GM18520 (cell line): ENCODE data around the gene FOXN3.
A peak's percentile ranks its signal among the peaks of the same experiment; 100 is the strongest.

Source experiments
- ATAC-seq: cut with Tn5 transposase; IDR thresholded peaks from one replicate; pipeline ENCODE4 v1.9.1; 2021; ENCODE audit not compliant: unreplicated experiment

The FOXN3 gene

GRCh38 chr14:89239023-89239422, 178.0 kb downstream of the FOXN3 start:
- ATAC-seq = no peak

GRCh38 chr14:89237921-89238529, 179.0 kb downstream of the FOXN3 start:
- ATAC-seq = no peak

DNA sequence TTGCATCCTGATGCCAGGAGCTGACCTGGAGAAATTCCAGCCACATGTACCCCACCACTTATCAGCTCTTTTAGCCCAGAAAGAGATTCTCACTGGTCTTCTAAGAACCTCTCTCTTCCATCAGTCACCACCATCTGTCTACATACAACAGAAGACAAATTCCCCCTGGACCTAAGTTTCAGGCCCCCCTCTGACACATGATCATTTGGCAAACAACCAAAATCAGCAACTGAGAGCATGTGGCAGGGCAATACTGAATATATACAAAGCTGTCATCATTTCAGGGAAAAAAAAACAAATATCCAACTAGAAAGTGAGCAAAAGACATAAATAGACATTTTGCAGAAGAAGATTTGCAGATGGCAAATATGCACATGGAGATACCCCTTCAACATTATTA, 180.2 kb downstream of the FOXN3 start:
- ATAC-seq = no peak

DNA sequence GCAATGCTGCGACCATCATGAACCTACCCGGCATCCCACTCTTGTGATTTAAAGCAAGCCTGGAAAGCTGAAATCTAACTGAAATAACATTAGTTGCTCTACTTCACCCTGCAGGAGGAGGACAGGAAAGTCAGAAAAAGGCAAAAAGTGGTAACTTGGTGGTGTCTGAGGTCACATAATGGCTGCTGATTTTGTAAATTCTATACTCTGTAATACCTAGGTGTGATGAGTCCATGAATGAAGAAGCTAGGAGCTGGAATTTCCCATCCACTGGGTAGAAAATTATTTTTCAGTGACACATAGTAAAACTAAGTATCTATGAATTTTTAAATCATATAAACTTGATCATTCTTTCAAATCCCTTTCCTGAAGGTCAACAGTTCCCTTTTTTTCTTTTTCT, 183.8 kb downstream of the FOXN3 start:
- no peak for ATAC-seq

DNA sequence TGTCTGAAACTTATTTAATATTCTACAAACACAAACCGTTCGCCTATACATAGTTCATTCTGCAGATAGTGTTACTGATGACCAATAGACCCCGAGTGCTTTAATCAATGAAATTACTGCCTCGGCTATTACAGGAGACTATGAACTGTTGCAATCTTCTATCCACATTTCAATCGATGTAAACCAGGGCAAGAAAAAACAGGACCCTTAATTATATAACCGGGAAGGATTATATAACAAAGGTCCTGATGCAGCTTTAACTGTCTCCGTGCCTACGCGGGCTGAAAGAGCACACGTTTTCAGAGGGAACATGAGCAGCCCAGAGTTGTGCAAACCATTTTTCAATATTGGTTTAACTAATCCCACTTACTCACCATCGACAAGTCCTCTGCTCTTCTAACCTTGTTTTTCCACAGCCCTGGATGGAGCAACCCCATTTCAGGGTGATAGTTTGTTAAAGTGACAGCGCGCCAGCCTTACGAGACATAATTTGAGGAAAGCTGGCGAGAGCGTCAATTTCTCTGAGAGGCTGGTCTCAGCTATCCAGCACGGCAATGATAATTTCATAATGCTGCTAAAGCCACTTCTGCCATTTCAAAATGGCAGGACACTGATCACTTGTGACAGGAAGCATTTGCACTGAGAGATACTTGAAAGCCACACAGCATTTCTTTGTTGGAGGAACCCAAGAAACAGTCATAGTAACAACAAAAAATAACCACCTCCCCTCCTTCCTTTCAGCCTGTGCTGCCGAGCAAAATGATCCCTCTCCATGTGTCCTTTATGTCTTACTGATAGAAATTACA, 184.6 kb downstream of the FOXN3 start:
- ATAC-seq = no peak

DNA sequence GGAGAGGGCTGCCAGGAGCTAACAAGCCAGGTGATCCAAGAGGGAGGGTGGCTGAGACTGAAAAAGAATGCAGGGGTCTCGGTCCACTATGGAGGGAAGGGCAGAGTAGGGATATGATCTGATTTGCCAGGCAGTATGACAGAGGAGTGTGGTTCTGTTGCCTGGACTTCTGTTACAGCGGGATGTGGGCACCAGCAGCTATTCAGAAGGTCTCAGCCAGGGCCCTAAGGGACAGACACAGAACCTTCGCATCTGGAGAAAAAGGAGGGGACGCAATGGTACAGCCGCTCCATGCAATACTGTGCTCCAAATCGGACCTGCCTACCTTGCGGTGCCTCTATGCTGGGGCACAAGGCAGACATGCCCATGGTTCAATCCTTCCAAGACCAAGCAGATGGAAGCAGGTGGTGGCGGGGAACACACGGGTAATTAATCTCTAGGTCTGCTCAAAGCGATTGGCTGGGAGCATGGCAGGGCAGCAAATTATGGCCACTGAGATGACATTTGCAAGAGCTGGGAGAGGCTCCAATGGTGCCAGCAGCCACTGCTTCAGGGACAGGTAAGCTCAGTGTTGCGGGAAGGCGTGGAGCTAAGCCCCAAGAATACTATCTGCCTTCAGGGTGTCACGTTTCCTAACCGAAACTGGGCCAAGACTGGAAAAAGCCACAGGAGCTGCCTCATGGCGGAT, 185.5 kb downstream of the FOXN3 start:
- ATAC-seq = no peak

DNA sequence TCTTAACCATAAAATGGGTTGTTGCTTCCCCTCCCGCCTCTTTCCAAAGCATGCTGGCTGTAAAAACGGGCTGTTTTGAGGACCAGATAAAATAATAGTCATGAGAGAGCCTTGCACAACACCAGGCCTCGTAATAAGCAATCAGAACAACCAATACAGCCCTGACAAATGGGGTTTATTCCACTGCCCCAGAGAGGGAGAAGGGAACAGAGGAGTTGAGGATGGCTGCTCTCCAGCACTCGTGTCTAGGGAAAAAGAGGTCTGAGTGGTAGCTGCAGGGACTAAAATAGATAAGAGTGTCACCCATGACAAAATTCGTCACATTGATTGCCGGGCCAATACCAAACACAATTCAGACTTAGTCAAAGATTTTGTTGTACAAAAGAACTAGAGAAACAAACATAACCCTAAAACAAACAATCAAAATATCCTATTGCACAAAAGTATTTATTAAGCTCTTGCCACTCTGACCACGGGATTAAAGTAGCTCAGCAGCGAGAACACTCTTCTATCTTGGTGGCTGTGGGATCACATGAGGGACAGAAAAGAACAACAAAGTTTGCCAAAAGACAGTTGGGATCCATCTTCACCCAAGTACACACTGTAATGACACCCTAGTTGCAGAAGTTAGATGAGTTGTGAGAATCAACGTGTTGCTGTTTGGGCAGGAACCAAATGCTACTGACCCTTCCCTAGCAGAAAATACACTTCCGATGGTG, 188.0 kb downstream of the FOXN3 start:
- no peak for ATAC-seq

GRCh38 chr14:89227496-89227836, 189.6 kb downstream of the FOXN3 start:
- no peak for ATAC-seq

DNA sequence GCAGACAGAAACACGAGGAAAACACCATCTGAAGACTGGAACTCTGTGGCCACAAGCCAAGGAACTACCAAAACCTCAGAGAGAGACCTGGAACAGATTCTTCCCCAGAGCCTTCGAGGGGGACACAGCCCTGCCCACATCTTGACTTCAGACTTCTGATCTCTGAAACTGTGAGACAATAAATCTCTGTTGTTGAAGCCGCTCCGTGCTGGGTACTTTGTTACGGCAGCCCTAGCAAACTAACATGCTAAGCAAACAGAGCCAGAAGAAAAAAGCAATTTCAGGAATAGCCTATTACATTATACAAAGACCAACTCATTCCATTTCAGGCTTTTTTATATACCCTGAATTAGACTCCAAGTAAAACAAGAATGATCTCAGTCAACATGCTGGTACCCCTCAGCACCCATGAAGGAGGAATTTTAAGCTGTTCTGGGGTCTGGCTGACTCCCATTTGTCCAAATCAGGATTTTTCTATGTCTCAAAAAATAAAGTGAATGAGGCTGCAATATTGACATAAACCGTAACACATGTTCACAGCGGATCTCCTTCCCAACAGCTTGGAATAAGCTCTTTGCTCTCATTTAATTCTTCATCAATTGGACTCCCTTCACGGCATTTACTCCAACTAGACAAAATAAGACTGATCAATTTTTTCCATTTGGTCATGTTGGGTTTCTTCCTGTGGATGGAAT, 190.1 kb downstream of the FOXN3 start:
- ATAC-seq = no peak

GRCh38 chr14:89225607-89226006, 191.4 kb downstream of the FOXN3 start:
- ATAC-seq = no peak

DNA sequence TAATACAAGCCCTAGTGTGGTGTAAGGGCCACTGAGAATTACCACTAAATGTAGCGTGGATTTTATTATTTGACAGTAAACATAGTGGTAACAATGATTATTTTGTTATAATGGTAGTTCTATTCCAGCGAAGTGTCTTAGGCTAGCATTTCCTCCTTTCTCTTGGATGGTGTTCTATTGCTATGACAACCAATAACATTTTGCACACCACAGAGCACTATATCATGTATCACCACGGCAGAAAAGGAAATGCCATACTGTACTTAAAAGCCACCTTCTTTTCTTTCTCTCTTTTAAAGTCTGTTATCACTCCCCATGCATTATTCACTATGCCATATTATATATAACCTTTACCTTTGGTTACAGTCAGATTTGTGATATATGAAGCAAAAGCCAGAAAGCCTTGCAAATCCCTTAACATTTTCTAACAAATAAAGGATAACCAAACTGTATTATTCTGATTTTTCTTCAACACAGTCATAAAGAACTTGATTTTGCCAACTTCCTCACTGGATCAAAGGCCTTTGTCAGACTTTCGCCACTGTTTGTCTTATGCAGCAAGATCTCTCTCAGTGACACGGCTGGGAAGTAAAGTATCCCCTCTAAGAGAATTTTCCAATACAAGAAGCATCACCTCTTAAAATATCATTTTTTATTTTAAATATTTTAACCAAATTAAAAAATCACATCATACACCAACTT, 195.8 kb downstream of the FOXN3 start:
- ATAC-seq = no peak

DNA sequence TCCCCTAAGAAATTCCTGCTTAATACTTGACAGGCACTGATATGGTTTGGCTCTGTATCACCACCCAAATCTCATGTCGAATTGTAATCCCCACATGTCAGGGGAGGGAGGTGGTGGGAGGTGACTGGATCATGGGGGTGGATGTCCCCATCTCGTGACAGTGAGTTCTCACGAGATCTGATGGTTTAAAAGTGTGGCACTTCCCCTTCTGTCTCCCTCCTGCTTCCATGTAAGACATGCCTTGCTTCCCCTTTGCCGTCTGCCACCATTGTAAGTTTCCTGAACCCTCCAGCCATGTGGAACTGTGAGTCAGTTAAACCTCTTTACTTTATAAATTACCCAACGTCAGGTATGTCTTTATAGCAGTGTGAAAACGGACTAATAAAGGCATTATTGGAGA, 198.0 kb downstream of the FOXN3 start:
- no peak for ATAC-seq

DNA sequence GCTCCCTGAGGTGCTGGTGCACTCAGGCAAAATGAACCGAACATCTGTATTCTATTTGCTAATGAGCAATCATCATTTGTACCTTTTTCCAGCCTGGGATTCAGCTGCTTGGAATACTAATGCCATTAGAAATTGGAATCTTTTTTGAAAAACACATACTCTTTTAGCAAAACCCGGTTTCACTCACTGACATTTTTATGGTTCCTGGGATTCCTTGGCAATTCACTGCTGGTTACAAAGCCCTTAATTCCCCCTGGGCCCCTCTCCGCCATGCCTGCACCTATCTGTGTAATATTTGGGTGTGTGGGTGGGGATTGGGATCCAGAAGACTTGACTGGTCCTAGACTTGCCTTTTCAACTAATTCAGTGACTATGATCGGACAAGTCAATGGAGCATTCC, 199.1 kb downstream of the FOXN3 start:
- no peak for ATAC-seq

DNA sequence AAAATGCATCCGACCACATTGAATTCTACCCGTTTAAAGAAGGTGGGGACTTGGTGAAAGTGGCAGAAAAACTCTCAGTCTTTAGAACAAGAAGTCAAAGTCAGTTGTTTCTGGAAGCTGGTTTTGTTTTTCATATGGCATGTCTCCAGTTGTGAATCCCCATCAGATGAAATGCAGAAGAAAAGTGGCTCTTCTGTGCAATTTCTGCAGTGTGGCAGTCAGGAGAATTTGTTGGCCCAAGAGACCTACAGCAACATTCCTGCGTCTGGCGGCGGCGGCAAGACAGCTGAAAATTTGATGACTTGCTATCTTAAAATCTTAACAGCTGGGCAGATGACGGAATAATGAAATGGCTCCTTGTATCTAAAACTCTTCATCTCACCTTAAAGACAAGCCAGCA, 201.5 kb downstream of the FOXN3 start:
- no peak for ATAC-seq

- ATAC-seq = no peak
Measured at GRCh38 chr14:89215114-89215513, 201.9 kb downstream of the FOXN3 start.

DNA sequence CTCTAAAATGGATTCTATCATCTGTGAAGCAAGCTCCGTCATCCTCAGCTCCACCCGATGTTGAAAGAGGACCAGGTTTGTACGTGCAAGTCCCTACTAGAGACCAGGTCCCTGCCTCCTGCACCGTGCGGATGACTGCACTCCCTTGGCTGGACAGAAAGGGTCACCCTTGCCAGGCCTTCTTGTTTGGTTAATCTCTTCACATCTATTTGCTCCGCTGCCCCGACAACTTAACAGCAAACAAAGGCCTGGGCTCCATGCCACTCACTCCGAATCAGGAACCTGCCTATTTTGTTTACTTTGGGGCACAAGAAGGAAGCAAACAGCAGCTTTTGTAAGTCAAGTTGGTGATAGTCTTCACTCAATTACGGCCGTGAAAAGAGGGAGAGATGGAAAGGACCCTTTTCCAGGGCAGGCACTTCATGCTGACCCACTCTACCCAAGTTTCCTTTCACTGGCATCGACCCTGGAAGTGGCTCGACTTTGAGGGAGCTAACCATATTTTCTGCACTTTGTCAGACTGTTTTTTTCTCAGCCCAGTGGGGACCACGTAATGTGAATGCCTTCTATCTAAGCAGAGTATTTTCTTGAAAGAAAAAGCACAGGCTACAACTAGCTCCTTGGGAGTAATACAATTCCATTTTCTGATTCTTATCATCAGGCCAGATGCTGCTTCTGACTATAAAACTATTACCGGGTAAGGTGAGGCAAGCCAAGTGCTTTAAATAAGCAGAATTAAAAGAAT, 202.6 kb downstream of the FOXN3 start:
- ATAC-seq = no peak

DNA sequence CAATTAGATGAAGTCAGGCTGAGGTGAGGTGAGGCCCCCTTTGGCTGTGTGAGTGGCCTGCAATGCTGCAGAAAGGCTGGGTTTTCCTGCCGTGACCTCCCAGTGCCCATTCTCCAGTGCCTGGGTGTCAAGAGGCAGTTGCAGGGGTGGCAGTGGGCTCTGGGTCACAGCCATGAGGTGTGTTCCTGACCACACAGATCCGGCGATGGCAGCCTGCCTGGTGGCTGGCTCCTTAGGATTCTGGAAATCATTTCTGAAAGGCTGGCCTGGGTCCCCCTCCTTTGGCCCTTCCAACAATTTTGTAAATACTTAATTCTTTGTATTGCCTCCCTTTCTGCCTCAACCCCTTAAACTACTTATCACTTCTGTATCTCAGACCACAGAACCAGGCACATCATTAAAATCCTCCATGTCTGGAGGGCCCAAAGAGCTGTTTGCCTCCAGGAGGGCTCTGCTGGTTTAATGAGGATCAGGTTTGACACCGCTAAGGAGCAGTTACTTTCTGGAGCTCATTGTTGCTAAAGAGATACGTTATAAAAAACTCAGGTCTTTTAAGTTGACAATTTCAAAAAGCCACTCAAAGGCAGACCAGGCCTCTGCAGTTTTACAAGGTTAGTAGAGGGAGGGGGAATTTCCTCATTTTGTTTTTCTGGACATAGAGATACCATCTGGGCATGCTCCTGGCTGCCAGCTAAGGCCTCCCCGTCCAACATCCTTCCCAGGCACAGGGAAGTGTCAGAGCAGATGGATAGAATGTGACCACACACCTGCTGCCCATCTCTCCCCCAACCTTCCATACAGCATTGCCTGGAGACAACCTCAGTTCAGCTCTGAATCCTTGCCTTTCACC, 204.4 kb downstream of the FOXN3 start:
- ATAC-seq = no peak

GRCh38 chr14:89209558-89209957, 207.5 kb downstream of the FOXN3 start:
- ATAC-seq = no peak

DNA sequence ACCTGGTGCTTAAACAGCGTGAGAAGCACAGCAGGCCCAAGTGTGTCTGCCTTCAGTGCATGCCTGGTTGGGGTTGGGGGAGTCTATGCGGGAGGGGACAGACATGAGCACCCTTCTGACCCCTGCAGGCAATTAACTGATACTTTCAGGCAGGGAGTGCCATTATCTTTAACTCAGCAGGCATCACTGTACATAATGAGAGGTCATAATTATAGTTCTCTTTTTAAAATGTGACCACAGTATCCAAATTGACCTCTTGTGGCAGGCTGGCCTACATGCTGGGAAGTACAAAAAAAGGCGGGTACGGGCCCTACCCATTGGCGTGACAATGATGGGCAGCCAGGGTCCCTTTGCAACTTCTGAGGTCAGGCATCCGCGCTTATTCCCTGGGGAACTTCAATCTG, 209.1 kb downstream of the FOXN3 start:
- peak; percentile 45 for ATAC-seq
